HepG2 (cell line): ENCODE data around the gene LRRC15. TPM values are rescaled to one million over a fixed set of nuclear protein-coding genes. Genes with fewer than 3 reads are reported as not detected.

Source experiments
- ATAC-seq: fragments of 200-7000 bp; cut with Tn5 transposase; 3 replicates; pipeline ENCODE4 v1.9.1; 2020; ENCODE audit warnings: mild to moderate bottlenecking, moderate library complexity
- BruUV-seq: library from RNA; stranded (reverse); fragments of 400-500 nt; replicated peaks from 2 replicates; lab custom pipeline; 2021; lab: Mats Ljungman, UMichigan
- CTCF ChIA-PET: fragments of 300-600 bp; formaldehyde crosslinking; extraction: SDS; loops from one replicate; lab custom pipeline; 2021; ENCODE audit warnings: low total read pairs, inconsistent platforms, low intra/inter-chr PET ratio; lab: Yijun Ruan, JAX
- POLR2A ChIA-PET: fragments of 350-600 bp; sonication (Branson Sonifier 250); formaldehyde crosslinking; loops from one replicate; lab custom pipeline; 2020; ENCODE audit warnings: antibody characterized with exemption, inconsistent platforms; lab: Yijun Ruan, JAX
- DNase-seq: peaks from one replicate; pipeline ENCODE4 v3.0.0-alpha.2; 2015; ENCODE audit warnings: low spot score
- FAIRE-seq: peaks from 3 replicates; lab custom pipeline; 2011; peaks lifted over from hg19 to GRCh38; lab: Jason Lieb, UNC
- H2AFZ ChIP-seq: one replicate; pipeline ENCODE4 v1.6.1; 2011; ENCODE audit warnings: low read length, inconsistent platforms
- H3K27ac ChIP-seq: fragments of 300-600 bp; 3 replicates; pipeline ENCODE4 v1.8.0; 2011; ENCODE audit warnings: mixed run types, mild to moderate bottlenecking, mixed read lengths, low read length, inconsistent platforms; ENCODE audit not compliant: insufficient read depth; ENCODE audit errors: extremely low read length
- H3K27me3 ChIP-seq, 2 experiments: fragments of 200-600 bp in 1 of 2; 2 replicates in 1 of 2; 3 replicates in 1 of 2; pipeline versions ENCODE4 v1.6.0 to v1.8.0; 2011; ENCODE audit warnings: low read length in 2 of 2, mild to moderate bottlenecking in 2 of 2, moderate library complexity in 2 of 2, inconsistent platforms in 1 of 2; ENCODE audit not compliant: insufficient read depth in 2 of 2, control insufficient read depth in 1 of 2
- H3K36me3 ChIP-seq, 2 experiments: fragments of 200-600 bp in 1 of 2; replicated peaks in 1 of 2; 2 replicates in 1 of 2; 3 replicates in 1 of 2; pipeline versions ENCODE4 v1.5.1 to v1.8.0; 2011; ENCODE audit warnings: low read length in 2 of 2, inconsistent platforms in 1 of 2; ENCODE audit not compliant: insufficient read depth in 2 of 2, control insufficient read depth in 1 of 2
- H3K4me1 ChIP-seq: 2 replicates; pipeline ENCODE4 v1.5.1; 2012; ENCODE audit warnings: low read length, inconsistent platforms; ENCODE audit not compliant: insufficient read depth
- H3K4me2 ChIP-seq: 2 replicates; pipeline ENCODE4 v1.6.0; 2011; ENCODE audit warnings: low read depth, low read length, inconsistent platforms
- H3K4me3 ChIP-seq, 3 experiments: fragments of 200-600 bp in 1 of 3; sonication (generic), shearing (Covaris generic) in 1 of 3; replicated peaks in 1 of 3; 2 replicates each; pipeline ENCODE4 v1.5.1; 2011 to 2016; ENCODE audit warnings: low read length in 3 of 3, inconsistent platforms in 2 of 3, low read depth in 2 of 3, mild to moderate bottlenecking in 2 of 3, control low read depth in 1 of 3, mixed read lengths in 1 of 3; ENCODE audit not compliant: insufficient read depth in 1 of 3
- H3K79me2 ChIP-seq: one replicate; pipeline ENCODE4 v1.6.1; 2011; ENCODE audit warnings: low read length, inconsistent platforms; ENCODE audit not compliant: insufficient read depth
- H3K9ac ChIP-seq: 2 replicates; pipeline ENCODE4 v1.6.0; 2011; ENCODE audit warnings: mild to moderate bottlenecking, low read depth, low read length, inconsistent platforms; ENCODE audit not compliant: insufficient read depth
- H3K9me3 ChIP-seq: 2 replicates; pipeline ENCODE4 v1.5.1; 2012; ENCODE audit warnings: mild to moderate bottlenecking, low read length
- H4K20me1 ChIP-seq: 2 replicates; pipeline ENCODE4 v1.6.0; 2011; ENCODE audit warnings: inconsistent platforms, mild to moderate bottlenecking, low read length, moderate library complexity; ENCODE audit not compliant: insufficient read depth
- ARID2 ChIP-seq: sonication (generic); formaldehyde crosslinking; IDR thresholded peaks from 2 replicates; pipeline ENCODE4 v1.8.1; 2022; ENCODE audit warnings: mild to moderate bottlenecking, missing genetic modification reagents, borderline replicate concordance
- BORCS8-MEF2B ChIP-seq: sonication (generic); formaldehyde crosslinking; IDR thresholded peaks from 2 replicates; pipeline ENCODE4 v1.8.0; 2022; ENCODE audit warnings: mild to moderate bottlenecking, missing genetic modification reagents
- DNMT1 ChIP-seq: sonication (generic); formaldehyde crosslinking; IDR thresholded peaks from 2 replicates; pipeline ENCODE4 v1.5.1; 2020; ENCODE audit warnings: mild to moderate bottlenecking, missing genetic modification reagents
- SP5 ChIP-seq: IDR thresholded peaks from 2 replicates; pipeline ENCODE4 v1.6.1; 2016; ENCODE audit warnings: low read depth, borderline replicate concordance
- SYNCRIP ChIP-seq: fragments of 200-400 bp; formaldehyde crosslinking; IDR thresholded peaks from 2 replicates; pipeline ENCODE4 v1.6.1; 2018; ENCODE audit warnings: mild to moderate bottlenecking, low read depth, low read length; ENCODE audit not compliant: insufficient read depth
- ZBTB20 ChIP-seq: sonication (generic); formaldehyde crosslinking; IDR thresholded peaks from 2 replicates; pipeline ENCODE4 v1.8.1; 2023; ENCODE audit warnings: missing genetic modification reagents, low read depth, mild to moderate bottlenecking, borderline replicate concordance
- ZNF138 ChIP-seq: sonication (generic); formaldehyde crosslinking; IDR thresholded peaks from 2 replicates; pipeline ENCODE4 v1.5.0; 2020; ENCODE audit warnings: mild to moderate bottlenecking, low read depth, missing genetic modification reagents
- ZNF224 ChIP-seq: sonication (generic); formaldehyde crosslinking; IDR thresholded peaks from 2 replicates; pipeline ENCODE4 v1.5.0; 2020; ENCODE audit warnings: mild to moderate bottlenecking, missing genetic modification reagents
- ZNF251 ChIP-seq: sonication (generic); formaldehyde crosslinking; IDR thresholded peaks from 2 replicates; pipeline ENCODE4 v1.9.0; 2021; ENCODE audit warnings: mild to moderate bottlenecking, missing genetic modification reagents
- WGBS: methylation state at CpG from one replicate; pipeline ENCODE4 v1.1.6; 2017; ENCODE audit warnings: low lambda C conversion rate; 5-methylcytosine and 5-hydroxymethylcytosine counted together
- in situ Hi-C: cut with HindIII; loops from 2 replicates; pipeline ENCODE4 v1.10.0; 2017; ENCODE audit warnings: low pct_unique_long_range_greater_than_20kb; ENCODE audit not compliant: extremely low pct_ligation_motif_present
- intact Hi-C: fragments of 100-400 bp; cut with micrococcal nuclease; formaldehyde crosslinking; loops from one replicate; pipeline ENCODE4 v1.10.0; 2022; ENCODE audit not compliant: unreplicated experiment
- polyA plus RNA-seq, 8 experiments: library from polyadenylated mRNA; depleted of rRNA in 3 of 8; stranded (reverse) in 7 of 8; unstranded in 1 of 8; fragments of >200 nt; fragmentation: Illumina TruSeq in 4 of 8; extraction: Trizol in 4 of 8; gene quantifications; 2 replicates each; pipeline versions ENCODE4 v1.2.1 to v1.2.3, GENCODE V29; 2011 to 2016; ENCODE audit warnings: low read depth in 4 of 8, missing spikeins in 1 of 8, mixed read lengths in 1 of 8; ENCODE audit not compliant: insufficient read depth in 1 of 8
- total RNA-seq, 5 experiments: library from RNA; depleted of rRNA; stranded (reverse); fragments of >200 nt; fragmentation: Illumina TruSeq; extraction: Trizol; gene quantifications; 2 replicates each; pipeline ENCODE4 v1.2.3, GENCODE V29; 2016; ENCODE audit warnings: low read depth in 1 of 5
- TF ChIP-seq, protein P1 (sequence below): sonication (generic); formaldehyde crosslinking; IDR thresholded peaks from 2 replicates; pipeline ENCODE4 v1.8.1; 2023; ENCODE audit warnings: mild to moderate bottlenecking, missing genetic modification reagents
- TF ChIP-seq, protein P2 (sequence below): sonication (generic); formaldehyde crosslinking; IDR thresholded peaks from 2 replicates; pipeline ENCODE4 v1.4.0; 2020; ENCODE audit warnings: low read depth, missing genetic modification reagents

Gene LRRC15
- total and polyA plus RNA-seq, 2 of the 13 experiments (the other 11 are each of a cell fraction or from before 2014, with no cell fraction given), result not detected

DNA sequence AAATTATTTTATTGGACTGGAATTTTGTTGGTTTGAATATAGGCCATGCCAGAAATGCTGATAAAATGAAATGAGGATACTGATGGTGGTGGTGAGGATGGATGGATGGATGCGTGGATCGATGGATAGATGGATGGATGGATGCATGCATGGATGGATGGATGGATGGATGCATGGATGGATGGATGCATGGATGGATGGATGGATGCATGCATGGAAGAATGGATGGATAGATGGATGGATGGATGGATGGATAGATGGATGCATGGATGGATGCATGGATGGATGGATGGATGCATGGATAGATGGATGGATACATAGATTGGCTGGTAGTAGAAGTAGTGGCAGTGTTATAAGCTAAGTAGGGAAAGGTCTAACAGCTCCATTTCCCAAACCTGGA, 58.5 kb downstream of the LRRC15 start:
- Histone ChIP-seq H4K20me1 (no peaks in the 10 kb centered on the region), H3K27ac (no peak overlapping the region), H3K9me3 (no peaks in the 10 kb centered on the region), H3K27me3 (peaks cover 5 to 55% of the 10 kb centered on the region in 2 experiments; a peak in 4 of 5 replicates), H3K4me1 (peaks cover 44% of the 10 kb centered on the region), H3K9ac (no peak overlapping the region), H3K79me2 (no peaks in the 10 kb centered on the region), H2AFZ (no peak overlapping the region)
- ChIA-PET CTCF (no interaction called here), POLR2A (no interaction called here)
- WGBS, result 91% methylated on average over 2 of the region's 2 CpGs
- intact Hi-C loops, result loop anchor here (10.0 kb wide), 1 partner anchor 236 kb away; no protein-coding TSS in a partner anchor
- no peak for ATAC-seq
- in situ Hi-C loops, result loop anchor here (10.0 to 25.0 kb wide), 2 partner anchors 146 to 649 kb away; no protein-coding TSS in a partner anchor
- no peak for FAIRE-seq
- TF ChIP-seq, protein P1, sequence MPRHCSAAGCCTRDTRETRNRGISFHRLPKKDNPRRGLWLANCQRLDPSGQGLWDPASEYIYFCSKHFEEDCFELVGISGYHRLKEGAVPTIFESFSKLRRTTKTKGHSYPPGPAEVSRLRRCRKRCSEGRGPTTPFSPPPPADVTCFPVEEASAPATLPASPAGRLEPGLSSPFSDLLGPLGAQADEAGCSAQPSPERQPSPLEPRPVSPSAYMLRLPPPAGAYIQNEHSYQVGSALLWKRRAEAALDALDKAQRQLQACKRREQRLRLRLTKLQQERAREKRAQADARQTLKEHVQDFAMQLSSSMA (CRISPR knock-in tag), result no peak
- TF ChIP-seq ZNF224 (CRISPR knock-in tag), result no peak
- no peak for TF ChIP-seq ZNF138 (CRISPR knock-in tag)
- no peak for TF ChIP-seq BORCS8-MEF2B (CRISPR knock-in tag)
- TF ChIP-seq SYNCRIP, result no peak
- TF ChIP-seq, all 625 proteins: peak for 0
- Histone ChIP-seq H3K36me3 (no peaks in the 10 kb centered on the region), H3K4me3 (no peak overlapping the region), H3K4me2 (no peak overlapping the region)
- no TSS peak for BruUV-seq
- no peak for DNase-seq

DNA sequence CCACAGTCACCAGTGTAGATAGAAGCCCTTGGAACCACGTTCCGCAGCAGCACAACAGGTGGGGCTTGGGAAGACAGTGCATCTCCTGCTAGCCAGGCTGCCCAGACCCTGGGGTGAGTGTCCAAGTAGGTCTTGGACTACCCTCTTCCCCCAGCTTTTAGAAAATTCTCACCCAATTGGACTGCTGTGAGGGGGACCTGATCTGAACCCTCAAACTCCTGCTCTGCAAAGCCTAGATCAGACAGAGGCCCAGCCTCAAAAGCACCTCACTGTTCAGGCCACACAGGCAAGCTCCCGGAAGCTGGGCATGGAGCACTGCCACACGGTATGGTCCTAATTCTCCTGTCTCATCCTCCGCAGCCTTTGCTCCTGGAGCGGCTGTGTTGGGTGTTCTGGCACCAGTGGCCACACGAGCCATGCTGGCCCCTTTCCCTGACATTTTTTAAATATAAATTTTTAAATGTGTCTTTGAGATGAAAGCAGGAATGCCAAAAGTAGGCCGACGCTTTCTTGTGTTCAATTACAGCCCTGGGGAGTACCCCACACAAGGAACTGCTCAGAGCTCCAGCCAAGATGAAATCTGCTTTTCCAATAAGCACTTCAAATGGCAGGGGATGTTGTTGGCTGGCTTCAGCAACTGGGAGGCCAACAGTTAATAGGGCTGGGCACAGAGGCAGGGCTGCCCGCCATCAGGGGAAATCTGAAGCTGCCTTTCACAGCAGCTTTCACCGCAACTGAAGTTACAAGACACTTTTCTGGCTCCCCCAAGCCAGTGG, 59.3 kb downstream of the LRRC15 start:
- Histone ChIP-seq H3K27me3 (peaks cover 8 to 61% of the 10 kb centered on the region in 2 experiments; a peak in 4 of 5 replicates), H4K20me1 (no peaks in the 10 kb centered on the region), H3K36me3 (no peaks in the 10 kb centered on the region), H3K27ac (no peak overlapping the region), H3K9me3 (no peaks in the 10 kb centered on the region), H3K4me1 (peaks cover 40% of the 10 kb centered on the region), H3K9ac (no peak overlapping the region), H3K4me2 (no peak overlapping the region), H2AFZ (no peak overlapping the region), H3K79me2 (no peaks in the 10 kb centered on the region), H3K4me3 (no peak overlapping the region)
- WGBS, result 73% methylated on average over 7 of the region's 11 CpGs
- no peak for ATAC-seq
- ChIA-PET POLR2A (no interaction called here), CTCF (no interaction called here)
- FAIRE-seq, result no peak
- BruUV-seq, result no TSS peak
- intact Hi-C loops, result loop anchor here (10.0 kb wide), 1 partner anchor 235 kb away; no protein-coding TSS in a partner anchor
- no peak for DNase-seq
- in situ Hi-C loops, result loop anchor here (10.0 to 25.0 kb wide), 2 partner anchors 145 to 648 kb away; no protein-coding TSS in a partner anchor
- no peak for TF ChIP-seq SP5 (CRISPR knock-in tag)
- TF ChIP-seq, protein P2, sequence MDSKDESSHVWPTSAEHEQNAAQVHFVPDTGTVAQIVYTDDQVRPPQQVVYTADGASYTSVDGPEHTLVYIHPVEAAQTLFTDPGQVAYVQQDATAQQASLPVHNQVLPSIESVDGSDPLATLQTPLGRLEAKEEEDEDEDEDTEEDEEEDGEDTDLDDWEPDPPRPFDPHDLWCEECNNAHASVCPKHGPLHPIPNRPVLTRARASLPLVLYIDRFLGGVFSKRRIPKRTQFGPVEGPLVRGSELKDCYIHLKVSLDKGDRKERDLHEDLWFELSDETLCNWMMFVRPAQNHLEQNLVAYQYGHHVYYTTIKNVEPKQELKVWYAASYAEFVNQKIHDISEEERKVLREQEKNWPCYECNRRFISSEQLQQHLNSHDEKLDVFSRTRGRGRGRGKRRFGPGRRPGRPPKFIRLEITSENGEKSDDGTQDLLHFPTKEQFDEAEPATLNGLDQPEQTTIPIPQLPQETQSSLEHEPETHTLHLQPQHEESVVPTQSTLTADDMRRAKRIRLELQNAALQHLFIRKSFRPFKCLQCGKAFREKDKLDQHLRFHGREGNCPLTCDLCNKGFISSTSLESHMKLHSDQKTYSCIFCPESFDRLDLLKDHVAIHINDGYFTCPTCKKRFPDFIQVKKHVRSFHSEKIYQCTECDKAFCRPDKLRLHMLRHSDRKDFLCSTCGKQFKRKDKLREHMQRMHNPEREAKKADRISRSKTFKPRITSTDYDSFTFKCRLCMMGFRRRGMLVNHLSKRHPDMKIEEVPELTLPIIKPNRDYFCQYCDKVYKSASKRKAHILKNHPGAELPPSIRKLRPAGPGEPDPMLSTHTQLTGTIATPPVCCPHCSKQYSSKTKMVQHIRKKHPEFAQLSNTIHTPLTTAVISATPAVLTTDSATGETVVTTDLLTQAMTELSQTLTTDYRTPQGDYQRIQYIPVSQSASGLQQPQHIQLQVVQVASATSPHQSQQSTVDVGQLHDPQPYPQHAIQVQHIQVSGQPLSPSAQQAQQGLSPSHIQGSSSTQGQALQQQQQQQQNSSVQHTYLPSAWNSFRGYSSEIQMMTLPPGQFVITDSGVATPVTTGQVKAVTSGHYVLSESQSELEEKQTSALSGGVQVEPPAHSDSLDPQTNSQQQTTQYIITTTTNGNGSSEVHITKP (CRISPR knock-in tag), result no peak
- TF ChIP-seq DNMT1, result no peak
- no peak for TF ChIP-seq ZBTB20
- TF ChIP-seq ARID2 (CRISPR knock-in tag), result no peak
- no peak for TF ChIP-seq ZNF251 (CRISPR knock-in tag)
